ENCODE data around the gene KRT23. TPM values are rescaled to one million over a fixed set of nuclear protein-coding genes. Genes with fewer than 3 reads are reported as not detected.
A peak's percentile ranks its signal among the peaks of the same experiment; 100 is the strongest.

KRT23 gene
- total RNA-seq, 1 experiment from 2014 or later, result not detected

- no peak overlapping the region for H3K9ac ChIP-seq (ENCODE audit: extremely low read depth, insufficient read length, low read length)
- Mint-ChIP-seq H3K36me3 (ENCODE audit: insufficient read depth in 1 of 3, low read depth in 3 of 3) (no peaks in the 10 kb centered on the region), H3K27ac (0 out of 7 replicates have a peak overlapping the region, but pooled peaks of 1 of the 3 experiments have one; percentile 59), H3K9me3 (no peaks in the 10 kb centered on the region), H3K27me3 (ENCODE audit: low read depth) (no peaks in the 10 kb centered on the region; the same call in 1 of the 2 replicates), H3K4me1 (peaks cover 0 to 11% of the 10 kb centered on the region in 2 experiments; a peak in 3 of 4 replicates), H3K4me3 (no peak overlapping the region)
- H2BK120ac ChIP-seq (ENCODE audit: low read depth, low read length, poor library complexity, severe bottlenecking), result no peak overlapping the region
- no peaks in the 10 kb centered on the region for H3K23me2 ChIP-seq (ENCODE audit: insufficient read length, low read depth, low read length, poor library complexity, severe bottlenecking)
- no peak overlapping the region for H4K5ac ChIP-seq (ENCODE audit: insufficient read length, low read depth, low read length)
- H2BK12ac ChIP-seq (ENCODE audit: insufficient read length, low read depth, low read length), result no peak overlapping the region
- H2BK15ac ChIP-seq (ENCODE audit: low read depth, low read length), result no peak overlapping the region
- no peak overlapping the region for H3K4me2 ChIP-seq (ENCODE audit: insufficient read depth, insufficient read length, low read length)
- no peak for DNase-seq
- no peak overlapping the region for H3K27ac ChIP-seq (ENCODE audit: insufficient read length, low read depth, low read length)
- no peak overlapping the region for H3T11ph ChIP-seq (ENCODE audit: low read length)
- TF ChIP-seq, protein P1, sequence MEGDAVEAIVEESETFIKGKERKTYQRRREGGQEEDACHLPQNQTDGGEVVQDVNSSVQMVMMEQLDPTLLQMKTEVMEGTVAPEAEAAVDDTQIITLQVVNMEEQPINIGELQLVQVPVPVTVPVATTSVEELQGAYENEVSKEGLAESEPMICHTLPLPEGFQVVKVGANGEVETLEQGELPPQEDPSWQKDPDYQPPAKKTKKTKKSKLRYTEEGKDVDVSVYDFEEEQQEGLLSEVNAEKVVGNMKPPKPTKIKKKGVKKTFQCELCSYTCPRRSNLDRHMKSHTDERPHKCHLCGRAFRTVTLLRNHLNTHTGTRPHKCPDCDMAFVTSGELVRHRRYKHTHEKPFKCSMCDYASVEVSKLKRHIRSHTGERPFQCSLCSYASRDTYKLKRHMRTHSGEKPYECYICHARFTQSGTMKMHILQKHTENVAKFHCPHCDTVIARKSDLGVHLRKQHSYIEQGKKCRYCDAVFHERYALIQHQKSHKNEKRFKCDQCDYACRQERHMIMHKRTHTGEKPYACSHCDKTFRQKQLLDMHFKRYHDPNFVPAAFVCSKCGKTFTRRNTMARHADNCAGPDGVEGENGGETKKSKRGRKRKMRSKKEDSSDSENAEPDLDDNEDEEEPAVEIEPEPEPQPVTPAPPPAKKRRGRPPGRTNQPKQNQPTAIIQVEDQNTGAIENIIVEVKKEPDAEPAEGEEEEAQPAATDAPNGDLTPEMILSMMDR (conservative IDR thresholded peaks at IDR 0.05), result no peak
- H2BK20ac ChIP-seq (ENCODE audit: low read depth, low read length, poor library complexity, severe bottlenecking), result no peak overlapping the region
- no peak overlapping the region for H3K23ac ChIP-seq (ENCODE audit: insufficient read length, low read depth, low read length)
- H4K20me1 ChIP-seq (ENCODE audit: control insufficient read depth, insufficient read depth, insufficient read length), result no peaks in the 10 kb centered on the region
- no peak overlapping the region for H2AFZ ChIP-seq (ENCODE audit: low read length)
- no CpG with 5 or more reads among the region's 7 CpGs for WGBS (ENCODE audit: extremely low coverage, insufficient read length, low lambda C conversion rate)
- no peaks in the 10 kb centered on the region for H3K27me3 ChIP-seq (ENCODE audit: insufficient read depth, low read length)
- H3K79me2 ChIP-seq (ENCODE audit: insufficient read depth, low read length), result no peaks in the 10 kb centered on the region
- H2BK5ac ChIP-seq (ENCODE audit: insufficient read length, low read length), result no peak overlapping the region
- no peak overlapping the region for H3K14ac ChIP-seq (ENCODE audit: insufficient read depth, low read length)
- no peak overlapping the region for H3K18ac ChIP-seq (ENCODE audit: insufficient read length, low read depth, low read length)
- no peak overlapping the region for H4K8ac ChIP-seq (replicated peaks; ENCODE audit: insufficient read length, low read depth, low read length)
- H3K79me1 ChIP-seq (ENCODE audit: insufficient read depth, low read depth, low read length, poor library complexity, severe bottlenecking), result no peaks in the 10 kb centered on the region
- no peaks in the 10 kb centered on the region for H3K4me1 ChIP-seq (ENCODE audit: insufficient read depth, low read length)
- no peak overlapping the region for H2AK5ac ChIP-seq (ENCODE audit: insufficient read length, low read length)
- no peak overlapping the region for H3K56ac ChIP-seq (ENCODE audit: insufficient read length, low read depth, low read length)
- H3K9me3 ChIP-seq (ENCODE audit: control insufficient read depth, low read depth, low read length), result no peaks in the 10 kb centered on the region
- no peak overlapping the region for H4K91ac ChIP-seq (ENCODE audit: insufficient read length, low read depth, low read length)
- H3K4ac ChIP-seq (ENCODE audit: low read depth, low read length), result no peak overlapping the region
These were observed 12.7 kb upstream of the KRT23 start for GRCh38 chr17:40950176-40950575.

All from H9 (cell line).